GM19452 (cell line): Measurements from ENCODE around the gene TADA2A.
"Not testable (repeated sequence)": the region's sequence is repeated elsewhere in the genome, so short reads cannot be mapped to it uniquely, and the experiment has no call there.

ENCODE experiments used
- ATAC-seq: cut with Tn5 transposase; IDR thresholded peaks from one replicate; pipeline ENCODE4 v1.9.1; 2021; ENCODE audit not compliant: unreplicated experiment

The TADA2A gene

GRCh38 chr17:37399265-37399803 lies 7.4 kb upstream of the TADA2A start:
- no peak for ATAC-seq

DNA sequence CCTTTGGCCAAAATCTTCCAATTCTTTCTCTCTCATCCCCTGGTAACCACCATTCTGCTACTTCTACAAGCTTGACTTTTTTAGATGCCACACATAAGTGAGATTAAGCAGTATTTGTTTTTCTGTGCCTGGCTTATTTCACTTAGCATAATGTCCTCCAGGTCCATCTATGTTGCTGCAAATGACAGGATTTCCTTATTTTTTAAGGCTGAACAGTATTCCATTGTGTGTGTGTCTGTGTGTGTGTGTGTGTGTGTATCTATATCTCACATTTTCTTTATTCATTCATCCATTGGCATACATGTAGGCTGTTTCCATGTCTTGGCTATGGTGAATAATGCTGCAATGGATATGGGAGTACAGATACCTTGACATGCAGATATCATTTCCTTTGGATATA lies 6.2 kb upstream of the TADA2A start:
- no peak for ATAC-seq

- ATAC-seq = not testable (repeated sequence)
Observed at GRCh38 chr17:37405522-37405921, 1.2 kb upstream of the TADA2A start.

GRCh38 chr17:37405955-37406634 lies 591 bp upstream of the TADA2A start:
- peak; percentile 29 for ATAC-seq

DNA sequence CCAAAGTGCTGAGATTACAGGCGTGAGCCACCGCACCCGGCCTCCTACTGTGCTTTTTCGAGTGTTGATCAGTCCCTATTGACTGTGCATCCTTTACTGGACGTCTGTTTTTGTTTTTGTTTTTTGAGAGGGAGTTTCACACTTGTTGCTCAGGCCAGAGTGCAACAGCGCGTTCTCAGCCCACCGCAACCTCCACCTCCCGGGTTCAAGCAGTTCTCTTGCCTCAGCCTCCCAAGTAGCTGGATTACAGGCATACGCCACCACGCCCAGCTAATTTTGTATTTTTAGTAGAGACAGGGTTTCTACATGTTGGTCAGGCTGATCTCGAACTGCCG lies 1.4 kb downstream of the TADA2A start:
- not testable (repeated sequence) for ATAC-seq

GRCh38 chr17:37410357-37410756 lies 3.7 kb downstream of the TADA2A start:
- no peak for ATAC-seq

DNA sequence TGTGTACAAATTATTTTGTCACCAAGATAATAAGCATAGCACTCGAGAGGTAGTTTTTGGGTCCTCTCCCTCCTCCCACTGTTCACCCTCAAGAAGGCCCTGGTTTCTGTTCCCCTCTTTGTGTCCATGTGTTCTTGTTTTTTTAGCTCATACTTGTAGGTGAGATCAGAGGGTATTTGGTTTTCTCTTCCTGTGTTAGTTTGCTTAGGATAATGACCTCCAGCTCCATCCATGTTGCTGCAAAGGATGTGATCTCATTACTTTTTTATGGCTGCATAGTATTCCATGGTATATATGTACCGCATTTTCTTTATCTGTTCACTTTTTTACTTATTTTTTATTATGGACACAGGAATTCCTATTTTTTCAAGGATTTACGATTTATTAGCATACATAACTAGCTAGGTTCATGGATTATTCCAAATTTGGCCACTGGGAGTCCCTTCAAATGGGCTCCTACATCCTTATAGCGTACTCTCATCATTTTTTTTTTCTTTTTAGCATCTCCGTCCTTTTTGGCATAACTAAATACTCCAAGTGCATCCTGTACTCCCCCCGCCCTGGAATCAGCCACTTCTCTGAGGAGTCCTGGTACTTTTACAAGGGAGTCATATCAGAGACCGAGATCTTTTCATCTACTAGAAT lies 7.3 kb downstream of the TADA2A start:
- no peak for ATAC-seq

DNA sequence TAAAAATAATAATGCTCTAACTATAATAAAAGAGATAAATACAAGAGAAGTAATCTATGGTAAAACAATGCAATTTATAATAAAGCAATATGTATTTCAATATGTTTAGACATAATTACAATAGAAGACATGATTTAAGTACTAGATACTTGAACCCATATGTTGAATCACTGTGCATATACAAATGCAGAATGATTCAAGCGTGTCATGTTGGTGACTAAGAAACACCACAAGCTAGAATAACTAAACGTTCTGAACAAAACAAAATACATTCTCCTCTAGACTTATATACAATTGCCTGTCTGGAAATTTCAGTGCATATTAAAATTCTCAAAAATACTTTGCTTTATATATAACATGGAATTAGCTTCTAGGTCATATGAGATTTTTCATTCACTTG lies 11.2 kb downstream of the TADA2A start:
- no peak for ATAC-seq

DNA sequence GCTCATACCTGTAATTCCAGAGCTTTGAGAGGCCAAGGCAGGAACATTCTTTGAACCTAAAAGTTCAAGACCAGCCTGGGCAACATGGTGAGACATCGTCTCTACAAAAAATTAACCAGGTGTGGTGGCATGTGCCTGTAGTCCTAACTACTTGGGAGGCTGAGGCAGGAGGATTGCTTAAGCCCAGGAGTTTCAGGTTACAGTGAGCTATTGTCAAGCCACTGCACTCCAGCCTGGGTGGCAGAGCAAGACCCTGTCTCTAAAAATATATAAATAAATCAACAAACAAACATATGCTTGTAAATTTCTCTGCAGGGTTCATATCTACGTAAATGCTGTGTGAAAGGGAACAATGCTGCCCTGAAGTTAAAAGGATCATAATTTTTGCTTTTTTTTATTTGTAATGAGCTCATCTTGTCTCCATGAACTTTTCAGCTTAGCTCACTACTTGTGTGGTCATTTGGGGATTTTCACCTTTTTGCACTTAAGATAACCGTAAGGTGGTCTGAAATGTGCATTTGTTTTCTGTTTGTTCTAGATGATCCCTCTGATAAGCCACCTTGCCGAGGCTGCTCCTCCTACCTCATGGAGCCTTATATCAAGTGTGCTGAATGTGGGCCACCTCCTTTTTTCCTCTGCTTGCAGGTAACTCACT lies 16.4 kb downstream of the TADA2A start:
- no peak for ATAC-seq

GRCh38 chr17:37425268-37425667 lies 18.6 kb downstream of the TADA2A start:
- no peak for ATAC-seq

DNA sequence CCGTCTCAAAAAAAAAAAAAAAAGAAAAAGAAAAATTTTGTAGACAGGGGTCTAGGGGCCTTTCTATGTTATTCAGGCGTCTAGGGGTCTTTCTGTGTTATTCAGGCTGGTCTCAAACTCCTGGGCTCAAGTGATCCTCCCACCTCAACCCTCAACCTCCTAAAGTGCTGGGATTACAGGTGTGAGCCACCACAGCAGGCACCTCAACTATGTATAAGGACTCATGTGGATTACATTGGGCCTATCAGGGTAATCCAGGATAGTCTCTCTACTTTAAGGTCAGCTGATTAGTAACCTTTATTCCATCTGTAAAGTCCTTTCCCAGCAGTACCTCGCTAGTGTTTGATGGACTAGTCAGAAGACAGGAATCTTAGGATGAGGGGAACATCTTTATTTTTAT lies 22.4 kb downstream of the TADA2A start:
- no peak for ATAC-seq

DNA sequence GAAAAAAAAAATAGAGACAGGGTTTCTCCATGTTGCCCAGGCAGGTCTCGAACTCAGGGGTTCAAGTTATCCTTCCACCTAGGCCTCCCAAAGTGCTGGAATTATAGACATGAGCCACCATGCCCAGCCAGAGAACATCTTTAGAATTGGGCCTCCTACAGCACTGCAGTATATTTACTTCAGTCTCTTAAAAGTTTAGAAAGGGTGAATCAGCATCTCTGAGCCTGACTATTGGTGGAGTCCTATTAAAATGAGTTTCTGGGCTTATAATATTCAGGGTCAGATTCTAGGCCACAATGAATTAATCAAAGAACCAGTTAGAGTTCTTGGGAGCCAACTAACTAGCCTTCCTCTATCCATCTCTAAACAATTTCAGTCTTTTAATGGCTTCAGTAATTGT lies 22.8 kb downstream of the TADA2A start:
- no peak for ATAC-seq

GRCh38 chr17:37430051-37430627 lies 23.5 kb downstream of the TADA2A start:
- ATAC-seq = no peak

- ATAC-seq = no peak
Observed at GRCh38 chr17:37432671-37433070, 26.0 kb downstream of the TADA2A start.

GRCh38 chr17:37438141-37438540 lies 31.5 kb downstream of the TADA2A start:
- no peak for ATAC-seq

GRCh38 chr17:37440424-37440823 lies 33.7 kb downstream of the TADA2A start:
- no peak for ATAC-seq

DNA sequence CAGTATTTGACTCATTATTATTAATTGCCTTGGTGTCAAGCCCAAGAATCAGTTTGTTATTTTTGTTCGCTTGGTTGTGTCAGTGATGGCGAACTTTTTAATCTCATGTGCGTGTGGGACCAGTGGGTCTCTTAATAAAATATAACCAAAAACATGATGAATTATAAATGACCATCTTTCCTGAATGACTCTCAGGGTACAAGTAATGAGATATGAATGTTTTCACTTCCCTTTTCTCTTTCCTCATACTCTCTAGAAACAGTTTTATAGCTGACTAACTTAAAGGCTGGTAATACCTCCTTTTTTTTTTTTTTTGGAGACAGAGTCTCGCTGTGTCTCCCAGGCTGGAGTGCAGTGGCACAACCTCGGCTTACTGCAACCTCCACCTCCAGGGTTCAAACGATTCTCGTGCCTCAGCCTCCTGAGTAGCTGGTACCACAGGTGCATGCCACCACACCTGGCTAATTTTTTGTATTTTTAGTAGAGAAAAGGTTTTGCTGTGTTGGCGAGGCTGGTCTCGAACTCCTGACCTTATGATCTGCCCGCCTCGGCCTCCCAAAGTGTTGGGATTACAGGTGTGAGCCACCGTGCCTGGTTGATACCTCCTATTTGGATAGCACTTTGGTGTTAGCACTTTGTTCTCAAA lies 34.8 kb downstream of the TADA2A start:
- not testable (repeated sequence) for ATAC-seq

DNA sequence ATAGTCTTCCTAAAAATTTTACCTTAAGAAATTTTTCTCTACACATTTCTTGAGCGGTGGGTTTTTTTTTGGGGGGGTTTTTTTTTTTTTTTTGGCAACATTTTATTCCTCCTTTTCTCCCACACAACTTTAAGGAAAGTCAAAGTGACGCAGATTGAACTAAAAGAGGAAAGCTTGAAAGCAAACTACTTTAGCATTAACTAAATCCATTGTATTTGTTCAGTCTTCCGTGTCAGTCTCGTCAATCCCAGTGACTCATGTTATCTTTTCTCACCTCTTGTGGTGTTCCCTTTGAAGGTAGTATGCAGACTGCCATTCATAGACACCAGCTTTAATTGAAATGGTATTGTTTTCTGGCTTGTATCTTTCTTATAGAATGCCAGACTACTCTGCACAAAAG lies 39.3 kb downstream of the TADA2A start:
- ATAC-seq = no peak

DNA sequence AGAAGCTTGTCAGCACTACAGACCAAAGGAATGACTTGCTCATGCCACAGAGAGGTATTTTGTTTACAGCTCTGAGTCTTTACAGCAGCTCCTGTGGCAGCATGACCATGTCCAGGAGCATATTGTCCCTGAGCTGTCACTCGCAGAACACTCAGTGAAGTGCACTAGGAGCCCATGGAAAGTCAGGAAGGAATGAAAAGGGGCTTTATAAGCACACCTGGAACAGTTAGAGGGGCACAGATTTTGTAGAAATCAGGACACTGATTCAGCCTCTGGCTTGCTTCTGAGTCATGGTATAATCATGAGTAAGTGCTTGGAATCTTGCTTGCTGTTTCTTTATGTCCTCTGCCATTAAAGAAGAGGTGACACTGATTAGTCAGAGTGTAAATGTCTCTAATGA lies 41.0 kb downstream of the TADA2A start:
- no peak for ATAC-seq

- ATAC-seq = no peak
Observed at GRCh38 chr17:37450112-37450511, 43.4 kb downstream of the TADA2A start.

GRCh38 chr17:37457801-37458200 lies 51.1 kb downstream of the TADA2A start:
- not testable (repeated sequence) for ATAC-seq
